GM12878 (cell line): ENCODE data around the gene C2orf69.

Source experiments
- JUND ChIP-seq: IDR thresholded peaks from 2 replicates; pipeline ENCODE4 v1.6.1; 2012; ENCODE audit warnings: low read depth, mild to moderate bottlenecking, low read length, improper control_type of control experiment, moderate library complexity
- NRF1 ChIP-seq: conservative IDR thresholded peaks from 2 replicates; pipeline ENCODE4 v1.6.1; 2011; ENCODE audit warnings: mild to moderate bottlenecking, low read depth, low read length, improper control_type of control experiment
- POLR2A ChIP-seq: IDR thresholded peaks from 2 replicates; pipeline ENCODE4 v1.6.1; 2011; ENCODE audit warnings: low read depth, mild to moderate bottlenecking, low read length
- RFX5 ChIP-seq: IDR thresholded peaks from 2 replicates; pipeline ENCODE4 v1.6.1; 2011; ENCODE audit warnings: low read depth, low read length, improper control_type of control experiment

GRCh38 chr2:199955007-199955338, 43.9 kb downstream of the C2orf69 start:
- TF ChIP-seq RFX5 (no peak), NRF1 (no peak), JUND (no peak), POLR2A (no peak)
